HUES6 (cell line): ENCODE measurements around the gene NUP133.

Experiments used
- H3K27ac ChIP-seq: 2 replicates; pipeline ENCODE4 v1.7.0; 2013; ENCODE audit warnings: low read depth, mild to moderate bottlenecking, low read length, inconsistent platforms
- H3K27me3 ChIP-seq: 2 replicates; pipeline ENCODE4 v1.6.1; 2013; ENCODE audit warnings: low read length; ENCODE audit not compliant: control insufficient read depth, insufficient read depth
- H3K36me3 ChIP-seq: 2 replicates; pipeline ENCODE4 v1.6.1; 2013; ENCODE audit warnings: low read length; ENCODE audit not compliant: control insufficient read depth, insufficient read depth
- H3K4me1 ChIP-seq: 2 replicates; pipeline ENCODE4 v1.6.1; 2013; ENCODE audit warnings: low read length; ENCODE audit not compliant: control insufficient read depth, insufficient read depth
- H3K4me3 ChIP-seq: 2 replicates; pipeline ENCODE4 v1.5.1; 2013; ENCODE audit warnings: low read depth, low read length
- H3K9ac ChIP-seq: one replicate; pipeline ENCODE4 v1.6.1; 2013; ENCODE audit warnings: mild to moderate bottlenecking, low read length
- H3K9me3 ChIP-seq: 2 replicates; pipeline ENCODE4 v1.6.1; 2013; ENCODE audit warnings: low read depth, low read length; ENCODE audit not compliant: control insufficient read depth, insufficient read depth

Gene NUP133

GRCh38 chr1:229474509-229474908, 33.6 kb downstream of the NUP133 start:
- H3K4me3 ChIP-seq = no peak overlapping the region
- peaks cover 71% of the 10 kb centered on the region for H3K36me3 ChIP-seq
- H3K9ac ChIP-seq = no peak overlapping the region

DNA sequence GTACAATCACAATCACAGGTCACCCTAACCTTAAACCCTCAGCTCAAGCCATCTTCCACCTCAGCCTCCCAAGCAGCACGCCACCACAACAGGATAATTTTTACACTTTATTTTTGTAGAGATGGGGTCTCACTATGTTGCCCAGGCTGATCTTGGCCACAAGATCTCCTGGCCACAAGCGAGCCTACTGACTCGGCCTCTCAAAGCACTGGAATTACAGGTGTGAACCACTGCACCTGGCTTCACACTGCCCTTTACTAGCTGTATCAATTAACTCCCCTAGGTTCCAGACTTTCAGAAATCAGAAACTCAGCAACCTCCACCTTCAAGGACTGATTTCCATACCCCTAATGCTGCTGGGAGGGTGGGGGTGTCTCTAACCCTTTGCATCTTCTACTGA, 37.0 kb downstream of the NUP133 start:
- H3K9me3 ChIP-seq = no peaks in the 10 kb centered on the region
- no peaks in the 10 kb centered on the region for H3K27me3 ChIP-seq
- no peak overlapping the region for H3K27ac ChIP-seq
- H3K4me3 ChIP-seq = no peak overlapping the region
- peaks cover 79% of the 10 kb centered on the region for H3K36me3 ChIP-seq
- no peaks in the 10 kb centered on the region for H3K4me1 ChIP-seq
- H3K9ac ChIP-seq = no peak overlapping the region

More at GRCh38 chr1:229474509-229474908, 33.6 kb downstream of the NUP133 start:
- no peak overlapping the region for H3K27ac ChIP-seq
- H3K27me3 ChIP-seq = no peaks in the 10 kb centered on the region
- H3K4me1 ChIP-seq = no peaks in the 10 kb centered on the region
- no peaks in the 10 kb centered on the region for H3K9me3 ChIP-seq

GRCh38 chr1:229470406-229471043, 37.6 kb downstream of the NUP133 start:
- Histone ChIP-seq H3K27ac (no peak overlapping the region), H3K4me3 (no peak overlapping the region), H3K9me3 (no peaks in the 10 kb centered on the region), H3K36me3 (peaks cover 80% of the 10 kb centered on the region), H3K4me1 (no peaks in the 10 kb centered on the region), H3K27me3 (no peaks in the 10 kb centered on the region), H3K9ac (no peak overlapping the region)

GRCh38 chr1:229466887-229467286, 41.3 kb downstream of the NUP133 start:
- no peaks in the 10 kb centered on the region for H3K27me3 ChIP-seq
- no peak overlapping the region for H3K27ac ChIP-seq
- H3K36me3 ChIP-seq = peaks cover 87% of the 10 kb centered on the region
- no peak overlapping the region for H3K9ac ChIP-seq
- H3K4me1 ChIP-seq = no peaks in the 10 kb centered on the region
- H3K9me3 ChIP-seq = no peaks in the 10 kb centered on the region
- no peak overlapping the region for H3K4me3 ChIP-seq

DNA sequence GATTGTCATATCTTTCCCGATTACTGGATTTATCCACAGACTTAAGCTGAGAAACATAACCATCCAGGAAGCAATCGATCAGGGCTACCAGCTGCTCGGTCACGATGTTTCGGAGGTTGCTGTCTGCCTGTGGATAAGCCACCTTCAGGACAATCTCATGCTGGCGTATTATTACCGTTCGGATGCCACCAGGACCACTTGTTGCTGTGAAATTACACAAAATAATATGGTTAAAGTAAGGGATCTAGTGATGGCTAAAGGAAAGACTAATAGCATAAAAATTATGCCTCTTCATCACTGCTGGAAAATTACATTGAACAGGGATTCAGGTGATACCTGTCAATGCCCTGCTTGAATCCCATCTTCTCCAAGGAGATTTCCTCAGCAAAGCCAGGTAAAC, 43.5 kb downstream of the NUP133 start:
- Histone ChIP-seq H3K9ac (no peak overlapping the region), H3K27ac (no peak overlapping the region), H3K4me1 (no peaks in the 10 kb centered on the region), H3K36me3 (peaks cover 90% of the 10 kb centered on the region), H3K9me3 (no peaks in the 10 kb centered on the region), H3K27me3 (no peaks in the 10 kb centered on the region), H3K4me3 (no peak overlapping the region)

GRCh38 chr1:229461032-229461668, 47.0 kb downstream of the NUP133 start:
- no peak overlapping the region for H3K27ac ChIP-seq
- H3K27me3 ChIP-seq = no peaks in the 10 kb centered on the region
- H3K4me3 ChIP-seq = no peak overlapping the region
- no peak overlapping the region for H3K9ac ChIP-seq
- H3K9me3 ChIP-seq = no peaks in the 10 kb centered on the region
- peaks cover 93% of the 10 kb centered on the region for H3K36me3 ChIP-seq
- H3K4me1 ChIP-seq = no peaks in the 10 kb centered on the region

- Histone ChIP-seq H3K4me3 (no peak overlapping the region), H3K9ac (no peak overlapping the region), H3K9me3 (no peaks in the 10 kb centered on the region), H3K27ac (no peak overlapping the region), H3K4me1 (no peaks in the 10 kb centered on the region), H3K27me3 (no peaks in the 10 kb centered on the region), H3K36me3 (peaks cover 88% of the 10 kb centered on the region)
These were observed 48.3 kb downstream of the NUP133 start for GRCh38 chr1:229459815-229460214.

- no peaks in the 10 kb centered on the region for H3K4me1 ChIP-seq
- H3K9ac ChIP-seq = no peak overlapping the region
- no peak overlapping the region for H3K4me3 ChIP-seq
- H3K27ac ChIP-seq = no peak overlapping the region
- peaks cover 70% of the 10 kb centered on the region for H3K36me3 ChIP-seq
- no peaks in the 10 kb centered on the region for H3K9me3 ChIP-seq
- no peaks in the 10 kb centered on the region for H3K27me3 ChIP-seq
These were observed 50.7 kb downstream of the NUP133 start for GRCh38 chr1:229457436-229457835.

DNA sequence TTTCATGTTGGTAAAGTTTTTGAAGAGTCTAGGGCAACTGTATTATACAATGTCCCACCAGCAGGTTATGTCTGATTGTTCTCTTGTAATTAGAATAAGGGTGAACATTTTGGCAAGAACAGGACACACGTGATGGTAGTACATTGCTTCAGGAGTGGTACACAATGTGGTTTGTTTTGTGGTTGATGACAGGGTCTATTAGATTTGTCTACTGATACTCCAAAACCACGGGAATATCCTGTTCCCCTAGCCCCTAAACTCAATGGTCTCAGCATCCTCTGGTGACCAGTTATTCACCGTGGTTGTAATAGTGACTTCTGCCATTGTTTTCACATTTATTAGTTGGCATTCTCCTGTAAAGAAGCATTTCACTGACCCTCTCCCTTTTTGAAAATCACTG, 52.1 kb downstream of the NUP133 start:
- Histone ChIP-seq H3K4me1 (no peaks in the 10 kb centered on the region), H3K36me3 (peaks cover 70% of the 10 kb centered on the region), H3K9me3 (no peaks in the 10 kb centered on the region), H3K4me3 (no peak overlapping the region), H3K27ac (no peak overlapping the region), H3K9ac (no peak overlapping the region), H3K27me3 (no peaks in the 10 kb centered on the region)

- Histone ChIP-seq H3K27ac (no peak overlapping the region), H3K27me3 (no peaks in the 10 kb centered on the region), H3K4me1 (no peaks in the 10 kb centered on the region), H3K9ac (no peak overlapping the region), H3K9me3 (no peaks in the 10 kb centered on the region), H3K36me3 (peaks cover 64% of the 10 kb centered on the region), H3K4me3 (no peak overlapping the region)
These were observed 54.1 kb downstream of the NUP133 start for GRCh38 chr1:229454056-229454455.

DNA sequence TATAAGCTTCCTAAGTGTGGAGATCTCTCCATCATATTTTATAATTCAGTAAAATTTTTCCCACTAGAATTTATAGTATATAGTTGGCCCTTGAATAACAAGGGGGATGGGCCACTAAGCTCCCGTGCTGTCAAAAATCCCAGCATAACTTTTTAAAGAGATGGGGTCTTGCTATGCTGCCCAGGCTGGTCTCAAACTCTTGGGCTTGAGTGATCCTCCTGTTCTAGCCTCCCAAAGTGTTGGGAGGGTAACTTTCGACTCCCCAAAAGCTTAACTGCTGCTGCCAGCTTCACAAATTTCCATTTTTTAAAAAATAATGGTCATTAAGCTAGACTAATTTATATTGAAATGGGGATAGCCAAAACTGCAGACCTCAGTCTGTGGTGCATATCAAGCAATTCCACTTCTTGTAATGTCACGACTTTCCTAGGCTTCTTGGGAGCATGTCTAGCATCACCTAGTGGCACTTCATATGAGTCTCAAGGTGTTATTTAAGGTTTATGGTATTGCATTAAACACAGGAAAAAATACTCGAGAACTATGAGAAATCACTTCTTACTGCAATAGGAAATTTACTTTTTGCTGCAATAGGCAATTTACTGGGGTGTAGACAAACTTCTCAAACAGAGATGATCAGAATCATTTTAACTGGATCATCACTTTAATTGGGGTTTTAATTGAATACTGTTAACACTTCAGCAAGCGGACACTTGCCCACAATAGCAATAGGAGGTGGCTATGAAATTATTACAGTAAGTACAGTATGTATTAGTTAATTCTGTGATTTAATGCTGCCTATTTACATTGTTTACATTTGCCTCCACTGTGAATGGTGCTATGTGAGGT, 55.0 kb downstream of the NUP133 start:
- no peak overlapping the region for H3K9ac ChIP-seq
- no peaks in the 10 kb centered on the region for H3K27me3 ChIP-seq
- H3K27ac ChIP-seq = no peak overlapping the region
- H3K36me3 ChIP-seq = peaks cover 64% of the 10 kb centered on the region
- no peaks in the 10 kb centered on the region for H3K9me3 ChIP-seq
- no peak overlapping the region for H3K4me3 ChIP-seq
- H3K4me1 ChIP-seq = no peaks in the 10 kb centered on the region
